GM19239 (cell line): ENCODE measurements around the gene PERM1.
"Not testable (repeated sequence)": the region's sequence is repeated elsewhere in the genome, so short reads cannot be mapped to it uniquely, and the experiment has no call there.

Source experiments
- DNase-seq: peaks from one replicate; pipeline ENCODE4 v3.0.0; 2011; ENCODE audit warnings: low spot score; ENCODE audit not compliant: insufficient read length
- FAIRE-seq: peaks from 2 replicates; lab custom pipeline; 2011; peaks lifted over from hg19 to GRCh38; lab: Jason Lieb, UNC

PERM1 gene

DNA sequence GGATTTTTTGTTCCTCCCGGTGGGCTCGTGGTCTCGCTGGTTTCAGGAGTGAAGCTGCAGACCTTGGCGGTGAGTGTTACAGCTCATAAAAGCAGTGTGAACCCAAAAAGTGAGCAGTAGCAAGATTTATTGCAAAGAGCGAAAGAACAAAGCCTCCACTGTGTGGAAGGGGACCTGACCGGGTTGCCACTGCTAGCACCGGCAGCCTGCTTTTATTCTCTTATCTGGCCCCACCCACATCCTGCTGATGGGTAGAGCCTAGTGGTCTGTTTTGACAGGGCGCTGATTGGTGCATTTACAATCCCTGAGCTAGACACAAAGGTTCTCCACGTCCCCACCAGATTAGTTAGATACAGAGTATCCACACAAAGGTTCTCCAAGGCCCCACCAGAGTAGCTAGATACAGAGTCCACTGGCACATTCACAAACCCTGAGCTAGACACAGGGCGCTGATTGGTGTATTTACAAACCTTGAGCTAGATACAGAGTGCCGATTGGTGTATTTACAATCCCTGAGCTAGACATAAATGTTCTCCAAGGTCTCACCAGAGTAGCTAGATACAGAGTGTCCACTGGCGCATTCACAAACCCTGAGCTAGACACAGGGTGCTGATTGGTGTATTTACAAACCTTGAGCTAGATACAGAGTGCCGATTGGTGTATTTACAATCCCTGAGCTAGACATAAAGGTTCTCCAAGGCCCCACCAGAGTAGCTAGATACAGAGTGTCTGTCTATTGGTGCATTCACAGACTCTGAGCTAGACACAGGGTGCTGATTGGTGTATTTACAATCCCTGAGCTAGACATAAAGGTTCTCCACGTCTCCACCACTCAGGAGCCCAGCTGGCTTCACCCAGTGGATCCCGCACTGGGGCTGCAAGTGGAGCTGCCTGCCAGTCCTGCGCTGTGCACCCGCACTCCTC, 35.8 kb upstream of the PERM1 start:
- not testable (repeated sequence) for DNase-seq, FAIRE-seq

DNA sequence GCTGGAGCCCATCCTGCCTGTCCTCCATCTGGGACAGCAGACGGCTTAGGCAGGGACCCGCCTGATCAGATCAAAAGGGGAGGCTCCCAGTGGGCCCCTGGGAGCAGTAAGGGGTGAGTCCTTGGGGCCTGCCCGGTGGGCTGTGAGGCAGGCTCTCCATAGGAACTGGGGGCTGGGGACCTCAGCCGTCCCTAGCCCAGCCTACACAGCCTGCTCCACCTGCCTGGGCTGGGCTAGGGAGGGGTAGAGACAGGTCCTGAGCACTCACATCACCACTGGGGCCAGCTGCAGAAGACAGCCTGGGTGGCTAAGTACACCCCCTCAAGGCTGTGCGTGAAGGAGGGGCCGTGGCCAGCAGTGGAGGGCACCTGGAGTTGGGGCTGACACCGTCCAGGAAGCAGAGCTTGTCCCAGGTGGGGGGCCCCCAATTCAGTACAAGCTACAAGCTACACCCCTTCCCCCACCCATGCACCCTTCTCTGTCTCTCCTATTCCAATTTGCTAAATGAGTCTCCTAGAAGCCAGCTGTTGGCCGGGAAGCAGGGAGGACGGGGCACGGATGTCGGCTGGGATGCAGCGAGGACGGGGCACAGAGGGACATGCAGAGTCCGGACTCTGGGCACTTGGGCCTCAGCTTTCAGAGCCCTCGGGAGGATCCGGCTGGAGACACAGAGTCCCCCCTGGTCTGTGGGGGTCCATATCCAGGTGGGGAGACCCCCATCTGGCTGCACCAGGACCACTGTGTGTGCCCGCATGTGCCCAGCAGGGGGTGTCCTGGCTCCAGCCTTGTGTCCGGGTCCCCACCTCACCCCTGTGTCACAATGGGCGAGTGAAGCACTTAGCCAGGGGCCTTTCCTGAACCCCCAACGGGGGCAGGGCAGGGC, 33.1 kb upstream of the PERM1 start:
- FAIRE-seq = no peak
- DNase-seq = no peak

DNA sequence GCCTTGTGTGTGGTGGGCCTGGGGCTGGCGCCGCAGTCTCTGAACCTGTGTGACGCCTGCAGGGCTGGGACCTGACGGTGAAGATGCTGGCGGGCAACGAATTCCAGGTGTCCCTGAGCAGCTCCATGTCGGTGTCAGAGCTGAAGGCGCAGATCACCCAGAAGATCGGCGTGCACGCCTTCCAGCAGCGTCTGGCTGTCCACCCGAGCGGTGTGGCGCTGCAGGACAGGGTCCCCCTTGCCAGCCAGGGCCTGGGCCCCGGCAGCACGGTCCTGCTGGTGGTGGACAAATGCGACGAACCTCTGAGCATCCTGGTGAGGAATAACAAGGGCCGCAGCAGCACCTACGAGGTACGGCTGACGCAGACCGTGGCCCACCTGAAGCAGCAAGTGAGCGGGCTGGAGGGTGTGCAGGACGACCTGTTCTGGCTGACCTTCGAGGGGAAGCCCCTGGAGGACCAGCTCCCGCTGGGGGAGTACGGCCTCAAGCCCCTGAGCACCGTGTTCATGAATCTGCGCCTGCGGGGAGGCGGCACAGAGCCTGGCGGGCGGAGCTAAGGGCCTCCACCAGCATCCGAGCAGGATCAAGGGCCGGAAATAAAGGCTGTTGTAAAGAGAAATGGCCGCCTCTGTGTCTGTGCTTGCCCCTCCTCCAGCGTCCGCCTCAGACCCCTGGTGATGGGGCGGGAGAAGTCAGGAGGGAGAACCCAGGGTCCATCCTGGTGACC, 32.2 kb upstream of the PERM1 start:
- DNase-seq = no peak
- FAIRE-seq = no peak

DNA sequence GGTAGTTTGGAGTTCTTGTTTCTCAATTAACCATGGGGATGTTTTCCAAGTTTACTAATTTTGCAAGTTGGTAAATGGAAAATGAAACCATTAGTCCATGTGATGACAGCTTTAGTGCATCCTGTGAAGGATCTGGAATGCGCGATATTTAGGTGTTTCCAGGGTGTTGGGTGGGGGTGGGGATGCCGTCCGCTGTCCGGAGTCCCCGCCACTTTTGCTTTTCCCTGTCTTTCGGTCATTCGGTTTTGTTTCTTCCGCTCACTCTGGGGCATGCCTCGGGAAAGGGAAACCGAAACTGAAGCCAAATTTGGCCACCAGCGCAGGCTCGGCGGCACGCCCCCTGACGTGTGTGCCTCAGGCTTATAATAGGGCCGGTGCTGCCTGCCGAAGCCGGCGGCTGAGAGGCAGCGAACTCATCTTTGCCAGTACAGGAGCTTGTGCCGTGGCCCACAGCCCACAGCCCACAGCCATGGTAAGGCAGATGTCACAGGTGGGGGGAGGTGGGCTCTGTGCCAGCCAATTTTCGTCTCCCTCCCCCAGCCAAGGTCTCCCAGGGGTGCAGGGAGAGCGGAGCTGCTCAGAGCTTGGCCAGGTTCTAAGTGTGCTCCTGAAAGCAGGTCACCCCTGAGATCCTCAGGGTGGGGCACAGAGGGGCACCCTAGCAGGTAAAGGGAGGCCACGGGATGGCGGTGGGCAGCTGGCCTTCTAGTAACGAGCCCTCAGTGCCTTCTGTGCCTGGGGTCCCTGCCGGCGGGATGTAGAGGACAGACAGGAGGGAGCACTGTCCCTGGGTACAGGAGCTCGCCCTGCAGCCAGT, 31.4 kb upstream of the PERM1 start, which contains the start of gene ISG15:
Gene ISG15 (plus strand): TSS at position 393 of the 817 bp plus-strand sequence. CDS start 77 bp downstream, at position 470.
- peak; percentile 72 for DNase-seq
- peak; percentile 94 for FAIRE-seq

DNA sequence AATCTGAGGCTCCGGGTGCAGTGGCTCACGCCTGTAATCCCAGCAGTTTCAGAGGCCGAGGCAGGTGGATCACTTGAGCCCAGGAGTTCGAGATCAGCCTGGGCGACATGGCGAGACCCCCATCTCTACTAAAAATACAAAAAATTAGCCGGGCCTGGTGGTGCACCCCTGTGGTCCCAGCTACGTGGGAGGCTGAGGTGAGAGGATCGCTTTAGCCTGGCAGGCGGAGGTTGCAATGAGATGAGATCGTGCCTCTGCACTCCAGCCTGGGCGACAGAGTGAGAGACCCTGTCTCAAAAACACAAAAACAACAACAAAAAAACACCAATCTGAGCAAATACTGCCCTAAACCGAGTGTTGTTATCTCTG, 30.8 kb upstream of the PERM1 start:
- FAIRE-seq = not testable (repeated sequence)

DNA sequence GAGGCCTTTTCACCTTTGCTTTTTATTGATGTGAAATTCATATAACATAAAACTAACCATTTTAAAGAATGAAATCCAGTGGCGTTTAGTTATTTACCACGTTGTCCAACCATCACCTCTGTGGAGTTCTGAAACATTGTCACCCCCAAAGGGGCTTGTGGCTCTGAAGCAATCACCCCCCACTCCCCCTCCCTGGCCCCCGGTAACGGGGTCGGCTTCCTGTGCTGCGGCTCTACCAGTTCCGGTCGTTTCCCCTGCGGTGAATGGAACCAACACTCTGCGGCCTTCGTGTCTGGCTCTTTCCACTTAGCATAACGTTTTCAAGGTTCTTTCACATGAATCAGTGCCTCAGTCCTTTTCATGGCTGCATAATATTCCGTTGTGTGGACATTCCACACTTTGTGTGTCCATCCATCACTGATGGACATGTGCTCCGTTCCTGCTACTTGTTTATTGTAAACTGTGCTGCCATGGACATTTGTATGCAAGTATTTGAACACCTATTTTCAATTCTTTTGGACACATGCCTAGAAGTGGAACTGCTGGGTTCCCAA, 29.6 kb upstream of the PERM1 start:
- DNase-seq = no peak

More for the DNA sequence above, 30.8 kb upstream of the PERM1 start:
- not testable (repeated sequence) for DNase-seq

DNA sequence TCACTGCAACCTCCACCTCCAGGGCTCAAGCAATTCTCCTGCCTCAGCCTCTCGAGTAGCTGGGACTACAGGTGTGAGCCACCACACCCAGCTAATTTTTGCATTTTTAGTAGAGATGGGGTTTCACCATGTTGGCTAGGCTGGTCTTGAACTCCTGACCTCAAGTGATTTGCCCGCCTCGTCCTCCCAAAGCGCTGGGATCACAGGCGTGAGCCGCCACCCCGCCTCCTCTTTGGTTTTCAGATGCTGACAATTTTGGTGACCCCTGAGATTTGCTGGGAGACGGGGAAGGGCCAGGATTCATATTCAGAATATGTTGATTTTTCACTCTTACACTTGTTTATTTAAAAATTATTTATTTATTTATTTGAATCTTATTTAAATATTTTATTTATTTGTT, 28.2 kb upstream of the PERM1 start:
- not testable (repeated sequence) for DNase-seq, FAIRE-seq

More for the DNA sequence above, 29.6 kb upstream of the PERM1 start:
- FAIRE-seq = no peak

DNA sequence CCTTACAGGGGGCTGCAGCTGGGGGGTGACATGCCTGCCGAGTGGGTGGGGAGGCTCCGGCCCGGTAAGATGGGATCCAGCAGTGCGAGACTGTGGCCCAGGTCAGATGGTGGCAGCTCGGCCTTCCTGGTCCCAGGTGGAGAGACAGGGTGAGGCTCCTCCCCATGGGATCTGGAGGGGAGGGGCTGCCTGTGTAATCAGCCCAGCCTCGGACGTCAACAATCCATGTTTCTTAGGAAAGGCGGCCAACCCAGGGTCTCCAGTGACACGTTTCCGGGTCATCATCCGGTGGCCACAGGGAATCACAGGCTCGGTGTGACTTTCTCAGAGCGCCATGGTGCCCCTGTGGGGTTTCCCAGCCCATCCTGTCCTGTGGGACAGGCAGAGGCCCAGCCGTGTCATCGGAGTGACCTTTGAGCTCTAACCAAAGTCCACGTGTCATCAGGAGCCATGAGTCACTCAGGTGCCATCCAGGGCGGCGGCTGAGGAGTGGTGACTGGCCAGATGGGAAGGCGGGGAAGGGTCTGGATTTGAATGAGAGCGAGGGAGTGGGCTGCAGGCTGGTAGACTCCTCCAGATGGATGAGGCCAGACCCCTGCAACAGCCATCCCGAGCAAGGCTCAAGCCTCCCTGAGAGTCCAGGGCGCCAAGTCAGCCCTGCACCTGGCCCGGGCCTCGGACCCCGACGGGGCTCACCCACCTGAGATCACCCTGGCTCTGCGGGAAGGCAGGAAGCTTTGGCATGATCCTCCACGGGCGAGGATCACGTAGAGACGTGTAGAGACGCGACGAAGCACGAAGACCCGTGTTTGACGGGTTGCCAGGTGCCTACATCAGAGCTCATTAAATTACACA, 24.6 kb upstream of the PERM1 start:
- FAIRE-seq (no peak), DNase-seq (no peak)

DNA sequence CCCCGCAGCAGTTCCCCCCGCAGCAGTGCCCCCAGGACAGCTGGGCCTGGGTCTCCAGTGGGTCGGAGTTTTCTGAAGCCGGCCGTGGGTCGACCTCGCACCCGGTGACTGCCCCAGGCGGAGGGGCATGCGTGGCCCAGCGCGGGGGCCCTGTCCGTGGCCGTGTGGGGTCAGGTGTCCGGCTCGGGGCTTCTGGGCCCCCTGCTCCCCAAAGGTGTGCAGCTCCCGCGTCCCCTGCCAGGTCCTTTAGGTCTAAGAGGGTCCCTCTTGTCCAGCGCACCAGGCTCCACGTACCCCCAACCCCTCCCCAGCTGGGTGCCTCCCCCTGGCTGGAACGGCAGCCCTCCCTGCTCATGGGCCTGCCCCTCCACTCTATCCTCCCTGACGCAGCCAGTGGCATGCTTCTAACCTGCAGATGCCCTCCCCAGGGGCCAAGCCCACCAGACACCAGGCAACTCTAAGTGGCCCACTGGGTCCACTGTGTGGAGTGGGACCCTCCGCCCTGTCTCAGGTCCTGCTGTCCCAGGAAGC, 23.9 kb upstream of the PERM1 start:
- FAIRE-seq = no peak
- DNase-seq = no peak

DNA sequence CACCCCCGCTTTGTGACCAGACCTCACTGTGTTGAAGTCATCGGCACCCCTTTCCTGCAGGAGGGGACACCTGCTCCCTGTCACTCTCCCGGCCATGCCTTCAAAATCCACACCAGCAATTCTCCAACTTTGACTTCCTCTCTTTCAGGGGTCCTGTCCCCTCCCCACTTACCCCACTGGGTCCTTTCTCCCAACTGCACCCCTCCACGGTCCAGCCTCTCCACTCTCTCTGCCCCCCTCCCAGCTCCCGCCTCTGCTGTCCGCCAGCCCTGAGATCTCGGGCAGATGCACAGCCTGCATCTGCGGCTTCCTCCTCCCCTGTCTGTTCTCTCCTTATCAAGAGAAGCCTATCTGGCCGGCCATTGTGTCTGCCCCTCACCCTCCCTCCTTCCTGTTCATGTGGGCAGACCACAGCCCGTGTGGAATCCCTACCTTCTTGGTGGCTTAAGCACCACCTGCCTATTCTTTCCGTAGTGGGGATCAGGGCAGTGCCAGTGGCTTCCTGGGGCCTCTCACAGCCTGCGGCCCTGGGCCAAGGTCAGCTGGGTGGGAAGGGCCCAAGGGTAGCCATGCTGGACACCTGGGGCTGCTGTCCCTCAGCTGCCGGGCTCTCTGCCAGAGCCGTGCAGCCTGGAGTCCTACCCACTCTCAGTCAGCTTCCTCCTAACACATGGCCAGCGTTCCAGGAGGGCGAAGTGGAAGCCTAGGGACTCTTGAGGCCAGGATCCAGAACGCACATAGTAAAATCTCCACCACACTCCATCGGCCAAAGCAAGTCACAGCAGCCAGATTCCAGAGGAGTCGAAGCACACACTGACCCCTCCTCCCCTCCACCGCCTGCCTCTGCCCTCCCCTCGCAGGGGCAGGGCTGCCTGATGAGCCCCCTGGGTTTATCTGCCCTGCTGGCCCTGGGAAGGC, 23.1 kb upstream of the PERM1 start:
- FAIRE-seq = peak; percentile 67
- DNase-seq = no peak

DNA sequence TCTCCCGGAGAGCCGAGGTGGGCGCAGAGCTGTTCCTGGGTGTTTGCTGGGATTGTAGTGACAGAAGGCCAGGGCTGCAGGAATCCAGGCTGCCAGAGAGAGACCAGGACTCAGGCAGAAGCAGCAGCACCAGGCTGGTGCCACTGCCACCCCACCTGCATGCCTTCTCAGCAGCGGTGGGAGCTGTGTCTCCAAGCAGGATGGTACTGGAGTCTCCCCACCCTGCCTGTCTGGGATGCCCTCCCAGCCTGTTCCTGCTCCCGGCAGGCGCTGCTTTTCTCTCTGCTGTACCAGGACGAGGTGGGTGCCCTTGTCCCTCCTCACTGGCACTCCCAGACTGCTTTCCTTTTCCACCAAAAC, 22.5 kb upstream of the PERM1 start:
- no peak for FAIRE-seq
- no peak for DNase-seq

DNA sequence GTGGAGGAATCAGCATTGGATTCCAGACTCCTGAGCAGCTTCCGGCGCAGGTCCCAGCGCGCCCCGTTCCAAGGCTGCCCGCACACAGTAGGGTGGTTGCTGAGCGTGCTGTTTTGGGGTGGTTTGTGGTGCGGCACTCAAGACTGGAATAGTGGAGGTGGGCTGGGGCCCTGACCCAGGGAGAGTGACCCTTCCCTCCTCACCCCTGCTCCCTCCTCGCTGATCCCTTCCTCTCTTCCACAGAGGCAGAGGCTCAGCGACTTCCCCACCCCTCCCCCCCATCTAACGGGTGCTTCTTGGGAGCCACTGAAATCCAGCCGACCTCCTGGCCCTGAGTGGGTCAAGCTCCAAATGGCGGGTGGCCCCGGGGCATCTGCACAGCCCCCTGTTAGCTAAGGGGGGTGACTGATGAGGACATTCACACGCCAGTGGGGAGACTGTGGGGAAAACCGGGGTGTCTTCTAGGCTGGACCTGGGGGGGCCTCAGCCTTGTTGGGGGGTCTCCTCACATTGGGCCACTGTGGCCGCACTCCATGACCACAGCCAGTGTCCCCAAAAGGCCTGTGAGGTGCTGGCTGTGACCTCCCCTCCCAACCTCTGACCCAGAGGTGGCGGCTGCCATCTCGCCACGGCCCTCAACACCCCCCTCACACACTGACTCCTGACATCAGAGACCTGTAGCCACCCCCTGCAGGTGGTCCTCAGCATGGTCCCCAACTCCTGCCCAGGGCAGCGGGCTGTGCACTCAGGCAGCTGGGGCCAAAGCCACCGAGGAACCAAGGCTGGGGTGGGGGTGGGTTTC, 21.9 kb upstream of the PERM1 start:
- DNase-seq (no peak), FAIRE-seq (no peak)

DNA sequence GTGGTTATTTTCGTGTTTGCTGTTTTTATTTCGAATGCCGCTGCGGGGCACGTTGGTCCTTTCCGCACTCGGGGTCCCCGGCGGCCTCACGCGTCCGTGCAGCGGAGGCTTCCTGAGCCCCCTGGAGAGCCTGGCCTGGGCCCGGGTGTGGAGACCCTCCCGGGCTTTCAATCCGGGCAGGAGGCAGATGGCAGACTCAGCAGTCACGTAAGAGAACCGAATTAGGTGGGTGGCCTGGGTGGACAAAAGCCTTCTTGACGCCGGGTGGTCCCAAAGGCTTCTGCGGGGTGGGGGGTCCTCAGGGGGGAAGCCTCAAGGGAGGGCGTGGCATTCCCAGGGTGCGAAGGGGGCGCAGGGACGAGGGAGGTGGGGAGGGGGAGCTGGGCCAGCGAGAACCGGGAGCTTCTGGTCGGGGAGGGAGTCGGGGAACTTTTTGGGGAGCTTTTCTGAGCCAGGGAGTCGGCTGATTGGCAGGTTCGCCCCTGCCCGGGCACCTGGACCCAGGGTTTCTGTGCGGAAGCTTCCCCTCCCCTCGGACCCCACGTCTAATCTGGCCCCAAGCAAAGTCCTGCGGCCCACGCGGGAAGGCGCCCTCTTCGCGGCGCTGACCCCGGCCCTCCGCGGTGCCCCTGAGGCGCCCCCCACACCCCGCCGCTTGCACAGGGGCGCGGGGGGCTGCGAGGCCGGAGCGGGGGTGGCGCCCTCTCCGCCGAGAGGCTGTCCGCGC, 19.3 kb upstream of the PERM1 start:
- DNase-seq (no peak), FAIRE-seq (no peak)

DNA sequence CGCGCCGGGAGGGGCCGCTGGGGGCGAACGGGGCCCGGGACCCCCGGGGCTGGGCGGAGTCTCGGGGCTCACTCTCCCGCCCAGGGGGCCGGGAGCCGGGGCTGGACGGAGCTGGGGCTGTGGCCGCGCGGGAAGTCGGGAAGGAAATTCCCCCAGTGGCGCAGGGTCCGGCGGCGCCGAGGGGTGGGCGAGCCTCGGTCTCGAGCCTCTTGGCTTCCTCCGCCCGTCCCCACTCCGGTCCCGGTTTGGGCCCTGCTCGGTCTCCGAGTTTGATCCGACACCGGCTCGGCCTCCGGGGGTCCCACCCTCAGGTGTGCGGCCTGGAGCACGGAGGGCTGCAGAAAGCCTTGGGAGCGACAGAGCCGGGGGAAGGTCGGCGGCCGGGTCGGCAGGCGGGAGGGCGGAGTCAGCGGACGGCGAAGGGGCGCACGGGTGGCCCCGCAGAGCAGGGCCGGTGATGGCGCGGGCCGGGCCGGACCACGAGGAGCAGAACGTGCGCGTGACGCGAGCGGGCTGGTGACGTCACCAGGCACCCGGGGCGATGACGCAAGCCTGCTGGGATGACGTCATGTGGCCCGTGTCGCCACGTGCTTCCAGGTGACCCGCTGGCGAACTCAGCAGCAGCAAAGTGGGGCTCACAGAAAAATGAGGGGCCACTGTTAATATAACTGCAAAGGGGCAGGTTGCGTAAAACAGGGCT, 18.6 kb upstream of the PERM1 start:
- DNase-seq = peak; percentile 91
- FAIRE-seq = peak; percentile 93
